HG03135 (cell line): ENCODE results near the gene MAFG.

ENCODE experiments used
- ATAC-seq: cut with Tn5 transposase; IDR thresholded peaks from one replicate; pipeline ENCODE4 v1.9.1; 2021; ENCODE audit warnings: mild to moderate bottlenecking, moderate library complexity; ENCODE audit not compliant: unreplicated experiment

MAFG gene

GRCh38 chr17:81911277-81911961 is 16.1 kb downstream of the MAFG start, which contains the start of gene PCYT2:
TSS of gene PCYT2 (minus strand) at chr17:81911399. CDS start at chr17:81911355, 44 bp downstream.
- peak; percentile 69 for ATAC-seq

GRCh38 chr17:81910840-81911276 is 16.7 kb downstream of the MAFG start:
- ATAC-seq: peak; percentile 13

GRCh38 chr17:81909966-81910839 is 17.3 kb downstream of the MAFG start:
- no peak for ATAC-seq

- no peak for ATAC-seq
Observed at GRCh38 chr17:81909231-81909630, 18.3 kb downstream of the MAFG start.

GRCh38 chr17:81908793-81909192 is 18.7 kb downstream of the MAFG start:
- ATAC-seq: no peak

- no peak for ATAC-seq
Observed at GRCh38 chr17:81907219-81908145, 20.1 kb downstream of the MAFG start.

GRCh38 chr17:81906476-81907218 is 20.9 kb downstream of the MAFG start:
- no peak for ATAC-seq

GRCh38 chr17:81905993-81906392 is 21.5 kb downstream of the MAFG start:
- no peak for ATAC-seq

- ATAC-seq: no peak
Observed at GRCh38 chr17:81905424-81905875, 22.1 kb downstream of the MAFG start.

- no peak for ATAC-seq
Observed at GRCh38 chr17:81904600-81905423, 22.7 kb downstream of the MAFG start.

GRCh38 chr17:81903896-81904599 is 23.5 kb downstream of the MAFG start:
- ATAC-seq: no peak

GRCh38 chr17:81903415-81903831 is 24.1 kb downstream of the MAFG start:
- ATAC-seq: no peak

GRCh38 chr17:81902653-81903414 is 24.7 kb downstream of the MAFG start:
- no peak for ATAC-seq

- ATAC-seq: no peak
Observed at GRCh38 chr17:81902023-81902652, 25.4 kb downstream of the MAFG start, which contains the start of gene NPB. TSS of gene NPB (plus strand) at chr17:81902238. CDS start at chr17:81902278, 40 bp downstream.

- no peak for ATAC-seq
Observed at GRCh38 chr17:81901167-81902022, 26.1 kb downstream of the MAFG start.

- no peak for ATAC-seq
Observed at GRCh38 chr17:81900181-81900820, 27.2 kb downstream of the MAFG start.
